Inflammatory macrophage (primary cell): ENCODE data around the gene LPP.

ENCODE experiments used
- DNase-seq, 2 donors: peaks; one replicate each; pipeline ENCODE4 v3.0.0-alpha.2; 2020 to 2022

LPP gene

DNA sequence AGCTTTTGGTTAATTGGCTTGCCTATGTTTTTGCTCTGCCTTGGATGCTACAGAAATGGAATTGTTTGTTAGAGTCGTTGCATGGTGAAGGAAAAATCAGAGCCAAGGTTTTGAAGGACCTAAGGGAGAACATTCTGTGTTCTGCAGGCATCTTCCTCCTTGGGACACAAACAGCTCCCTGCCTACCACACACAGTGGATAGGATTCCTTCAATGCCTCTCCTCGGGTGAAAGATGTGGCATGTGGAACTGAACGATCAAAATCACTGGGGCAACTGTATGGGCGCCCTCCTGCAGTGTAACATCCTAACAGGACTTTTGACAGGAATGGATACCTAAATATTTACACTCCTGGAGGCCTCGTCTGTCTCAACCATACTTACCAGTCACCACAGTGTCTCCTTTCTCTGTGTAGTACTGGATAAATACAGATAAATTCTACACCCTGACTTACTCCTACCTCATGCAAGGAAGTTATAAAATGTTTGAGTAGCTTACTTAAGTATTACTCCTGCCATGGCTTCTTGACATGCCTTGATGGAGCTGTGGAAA lies 100.6 kb downstream of the LPP start:
- DNase-seq = no peak

GRCh38 chr3:188255190-188255589 lies 101.2 kb downstream of the LPP start:
- no peak for DNase-seq

- no peak for DNase-seq
Observed at GRCh38 chr3:188256758-188257157, 102.8 kb downstream of the LPP start.

GRCh38 chr3:188257384-188258026 lies 103.5 kb downstream of the LPP start:
- peak in 1 of 2 donors; percentile 8 for DNase-seq

GRCh38 chr3:188259191-188259590 lies 105.2 kb downstream of the LPP start:
- DNase-seq = no peak

DNA sequence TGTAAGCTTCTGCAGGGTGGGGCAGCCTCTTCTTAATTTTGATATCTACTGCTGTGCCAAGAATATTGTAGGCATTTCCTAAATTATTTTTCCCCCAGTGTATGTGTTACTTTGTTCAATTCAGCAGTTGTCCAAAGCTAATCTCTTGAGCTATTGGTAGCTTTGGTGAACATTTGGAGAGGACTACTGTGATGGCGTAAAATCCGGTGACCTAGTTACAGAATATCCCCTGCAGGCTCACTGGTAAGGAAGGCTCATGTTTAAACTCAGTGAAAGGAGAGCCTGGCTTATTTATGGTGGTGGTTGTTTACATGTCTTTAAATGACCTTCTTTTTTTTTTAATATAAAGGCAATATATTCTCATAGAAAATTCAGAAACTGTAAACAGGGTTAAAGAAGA lies 105.6 kb downstream of the LPP start:
- DNase-seq = no peak

- no peak for DNase-seq
Observed at GRCh38 chr3:188261011-188261410, 107.1 kb downstream of the LPP start.

DNA sequence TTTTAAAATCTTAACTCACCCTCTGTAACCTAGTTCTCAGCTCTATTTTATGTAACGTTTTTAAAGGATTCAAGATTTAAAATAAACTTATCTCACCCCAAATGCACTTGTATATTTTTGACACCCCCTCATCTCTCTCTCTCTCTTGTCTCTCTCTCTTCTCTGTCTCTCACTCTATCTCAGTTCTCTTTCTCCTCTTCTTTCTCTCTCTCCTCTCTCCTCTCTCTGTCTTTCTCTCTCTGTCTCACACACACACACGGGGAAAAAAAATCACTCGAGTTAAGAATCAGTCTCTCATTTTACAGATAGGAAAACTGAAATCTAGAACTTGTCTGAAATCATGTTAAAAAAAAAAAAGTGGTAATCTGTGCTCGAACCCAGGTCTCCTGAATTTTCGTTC lies 108.5 kb downstream of the LPP start:
- no peak for DNase-seq

- DNase-seq = no peak
Observed at GRCh38 chr3:188262913-188263683, 109.1 kb downstream of the LPP start.

DNA sequence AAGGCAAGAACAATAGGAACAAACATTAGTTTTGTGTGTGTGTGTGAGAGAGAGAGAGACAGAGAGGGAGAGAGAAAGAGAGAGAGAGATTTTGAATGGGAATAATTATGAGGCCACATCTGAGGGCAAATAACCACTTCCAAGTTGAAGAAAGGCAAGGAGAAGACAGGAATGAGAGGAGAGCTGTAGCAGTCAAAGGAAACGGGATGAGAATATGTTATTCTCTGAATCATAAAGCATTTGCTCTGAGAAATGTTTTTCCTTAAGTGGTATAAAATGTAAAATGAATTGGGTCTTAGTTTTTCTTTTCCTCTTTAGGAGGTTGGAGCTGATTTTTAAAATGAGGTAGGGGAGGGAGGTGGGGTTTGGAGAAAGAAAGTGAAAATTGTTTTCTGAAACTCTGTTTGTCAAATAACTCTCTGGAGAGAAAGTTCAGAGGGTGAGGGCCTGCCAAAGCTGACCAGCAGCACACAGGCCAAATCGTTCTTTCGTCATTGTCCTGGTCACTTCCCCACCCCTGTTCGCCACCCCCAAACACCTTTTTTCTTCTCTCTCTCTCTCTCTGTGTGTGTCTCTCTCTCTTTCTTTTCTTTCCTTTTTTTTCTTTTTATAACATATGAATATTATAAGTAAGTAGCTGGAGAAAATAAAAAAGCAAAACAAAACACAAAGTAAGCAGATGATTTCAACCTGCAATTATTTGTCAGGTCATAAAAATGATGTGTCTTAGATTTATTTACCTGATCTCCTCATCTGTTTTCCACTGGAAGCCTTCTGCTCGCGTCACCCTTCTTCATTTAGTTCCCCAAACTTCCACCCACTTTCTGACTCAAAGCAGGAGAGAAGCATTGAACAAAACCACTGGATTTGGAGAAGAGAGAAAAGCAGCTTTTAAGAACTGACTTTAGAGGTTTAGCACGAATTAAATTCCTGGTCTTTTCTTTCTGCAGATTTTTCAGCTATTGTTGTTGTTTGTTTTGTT lies 110.6 kb downstream of the LPP start:
- DNase-seq = peak; percentile 68 to 70

DNA sequence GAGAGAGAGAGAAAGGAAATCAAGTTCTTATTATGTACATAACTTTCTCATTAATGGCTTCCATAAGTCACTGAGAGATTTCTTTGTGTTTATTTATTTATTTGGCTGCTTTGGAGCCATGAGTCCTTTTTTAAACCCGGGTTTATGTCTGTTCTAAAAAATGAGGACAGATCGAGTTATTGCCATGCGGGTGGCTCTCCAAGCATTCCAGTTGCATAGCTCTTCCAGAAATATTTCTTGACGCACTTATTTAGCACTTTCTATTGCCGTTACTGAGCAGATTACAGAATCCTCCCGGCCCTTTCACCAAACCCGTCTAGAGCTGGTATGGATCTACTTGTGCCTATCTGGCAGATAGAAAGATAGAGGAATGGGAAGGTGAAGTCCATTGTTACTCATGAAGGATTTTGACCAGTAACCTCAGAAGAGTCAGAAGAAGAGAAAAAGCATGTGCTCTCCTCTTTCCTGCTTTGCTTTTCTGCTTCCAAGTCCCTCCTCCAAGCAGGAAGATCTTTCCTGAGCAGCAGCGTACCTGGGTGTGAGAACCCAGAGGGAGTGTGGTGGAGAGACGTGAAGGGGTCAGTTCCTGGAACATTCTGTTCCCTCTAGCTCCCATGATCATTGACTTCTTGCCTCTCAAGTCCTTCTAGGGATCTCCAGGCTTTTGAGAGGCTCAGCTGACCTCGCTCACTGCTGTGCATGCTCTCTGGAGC lies 112.8 kb downstream of the LPP start:
- DNase-seq = no peak

DNA sequence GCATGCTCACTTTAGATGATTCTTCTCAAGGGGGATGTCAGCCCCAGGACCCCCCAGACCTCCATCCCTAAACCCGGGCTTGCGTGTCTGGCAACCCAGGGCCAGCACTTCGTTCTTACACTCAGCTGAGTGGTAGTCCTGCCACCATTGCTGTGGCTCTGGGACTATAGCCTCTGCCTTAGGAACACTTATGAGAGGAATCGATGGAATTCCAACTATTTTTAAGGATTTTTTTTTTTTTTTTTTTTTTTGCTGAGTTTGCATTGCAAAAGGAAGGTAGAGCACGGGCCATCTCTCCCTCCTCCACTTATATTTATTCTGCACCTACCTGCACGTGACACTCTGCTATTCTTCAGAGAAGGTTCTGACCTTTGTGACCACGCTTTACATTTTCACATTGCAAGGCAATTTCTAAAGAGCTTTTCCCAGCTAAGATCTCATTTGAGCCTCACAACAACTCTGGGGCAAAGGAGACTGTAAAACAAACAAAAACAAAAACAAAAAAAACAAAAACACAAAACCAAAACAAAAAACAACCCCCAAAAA lies 113.9 kb downstream of the LPP start:
- DNase-seq = no peak

DNA sequence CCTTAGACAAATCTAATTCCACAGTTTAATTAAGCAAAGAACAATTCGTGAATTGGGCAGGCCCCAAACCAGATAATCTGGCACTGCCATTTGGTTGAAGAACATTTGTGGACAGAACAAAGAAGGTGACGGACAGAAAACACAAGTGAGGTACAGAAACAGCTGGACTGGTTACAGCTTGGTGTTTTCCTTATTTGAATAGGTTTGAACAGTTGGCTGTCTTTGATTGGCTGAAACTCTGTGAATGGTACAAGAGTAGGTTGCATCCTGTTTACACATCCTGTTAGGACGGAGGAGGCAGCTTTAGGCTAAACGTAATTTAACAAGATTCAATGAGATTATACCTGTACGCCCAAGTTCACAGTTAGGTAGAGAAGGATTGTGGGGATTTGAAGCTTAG lies 114.4 kb downstream of the LPP start:
- DNase-seq = no peak

- no peak for DNase-seq
Observed at GRCh38 chr3:188269040-188269439, 115.1 kb downstream of the LPP start.

GRCh38 chr3:188270423-188270972 lies 116.5 kb downstream of the LPP start:
- DNase-seq = peak; percentile 73 to 79

- DNase-seq = peak in 1 of 2 donors; percentile 32
Observed at GRCh38 chr3:188271226-188271914, 117.4 kb downstream of the LPP start.

DNA sequence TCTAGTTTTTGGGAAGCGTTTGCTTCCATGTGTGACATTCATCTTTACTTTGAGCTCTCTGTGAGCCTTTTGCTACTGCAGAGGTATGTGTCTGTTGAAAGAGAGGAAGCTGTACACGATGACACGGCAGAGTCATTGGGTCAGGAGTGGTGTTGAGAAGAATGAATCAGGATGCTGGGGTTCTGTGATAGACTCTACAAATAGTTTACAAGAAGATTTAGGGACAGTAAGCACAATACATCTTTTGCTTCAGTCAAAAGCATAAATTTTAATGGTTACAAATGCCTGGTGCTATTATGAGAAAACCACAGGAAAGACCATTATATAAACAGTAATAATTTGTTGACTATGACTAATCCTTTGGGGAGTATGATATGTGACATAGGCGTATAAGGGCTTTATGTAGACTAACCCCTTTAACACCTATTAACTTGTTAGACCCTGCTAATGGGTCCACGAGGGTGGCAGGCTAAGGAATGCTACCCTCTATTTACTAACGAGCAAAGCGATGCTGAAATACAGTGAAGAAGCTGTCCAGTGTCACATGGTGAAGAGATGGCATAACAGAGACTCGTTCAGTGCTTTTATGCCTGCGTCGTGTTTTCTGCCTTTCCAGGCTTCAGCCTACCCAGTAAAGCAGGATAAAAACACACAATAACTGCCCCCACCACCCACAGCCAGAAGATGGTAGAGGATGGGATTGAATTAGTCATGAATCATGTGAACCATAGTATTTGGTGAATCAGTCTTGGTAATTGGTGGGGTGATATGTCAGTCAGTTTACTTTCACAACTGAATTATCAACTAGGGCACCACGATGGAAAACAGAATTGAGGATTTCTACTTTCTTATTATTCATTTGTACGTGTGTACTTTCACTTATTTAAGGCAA lies 118.8 kb downstream of the LPP start:
- peak; percentile 79 to 93 for DNase-seq

- DNase-seq = no peak
Observed at GRCh38 chr3:188274249-188274915, 120.4 kb downstream of the LPP start.

GRCh38 chr3:188276375-188276774 lies 122.4 kb downstream of the LPP start:
- peak in 1 of 2 donors; percentile 48 for DNase-seq
